ENCODE data around the gene C5orf63.

- TF ChIP-seq CTCF (IDR thresholded peaks at IDR 0.05) (no peak), POLR2A (IDR thresholded peaks at IDR 0.05) (no peak)
Measured at GRCh38 chr5:127061537-127061936, 11.8 kb downstream of the C5orf63 start.

All from adrenal gland (tissue), 5 donors.